ENCODE measurements around the gene MBP. TPM values are rescaled to one million over a fixed set of nuclear protein-coding genes. Genes with fewer than 3 reads are reported as not detected.

The MBP gene
- polyA plus RNA-seq, 1 donor from 2014 or later = 3.3 TPM

- H3K27ac ChIP-seq (ENCODE audit: low read length) = no peak overlapping the region
- no peak overlapping the region for H3K4me3 ChIP-seq (ENCODE audit: low read length)
- TF ChIP-seq CTCF (IDR thresholded peaks at IDR 0.05; ENCODE audit: poor library complexity, severe bottlenecking) = peak; percentile 16
- no peak for TF ChIP-seq REST (IDR thresholded peaks at IDR 0.05; ENCODE audit: borderline replicate concordance)
- no peaks in the 10 kb centered on the region for H3K79me2 ChIP-seq (replicated peaks; ENCODE audit: insufficient read depth, low read length)
- no peaks in the 10 kb centered on the region for H3K27me3 ChIP-seq (ENCODE audit: insufficient read depth, low read depth, low read length)
- H3K36me3 ChIP-seq (ENCODE audit: insufficient read depth, low read length) = no peaks in the 10 kb centered on the region
- H3K9me3 ChIP-seq (ENCODE audit: low read length) = no peaks in the 10 kb centered on the region
- H3K4me2 ChIP-seq (ENCODE audit: low read length) = no peak overlapping the region
- no peaks in the 10 kb centered on the region for H3K9me2 ChIP-seq (ENCODE audit: insufficient read depth, low read length)
- H2AFZ ChIP-seq (ENCODE audit: low read depth, low read length) = no peak overlapping the region
- no peak overlapping the region for H3K9ac ChIP-seq (ENCODE audit: low read length)
- H4K20me1 ChIP-seq (ENCODE audit: insufficient read depth) = no peaks in the 10 kb centered on the region
- H3F3A ChIP-seq (ENCODE audit: insufficient read depth, low read length, poor library complexity, severe bottlenecking) = no peaks in the 10 kb centered on the region
Measured at GRCh38 chr18:77151033-77151771, 18.6 kb upstream of the MBP start.

GRCh38 chr18:77150588-77150987 is 18.0 kb upstream of the MBP start:
- Histone ChIP-seq H3K27ac (ENCODE audit: low read length) (no peak overlapping the region), H3K27me3 (ENCODE audit: insufficient read depth, low read depth, low read length) (no peaks in the 10 kb centered on the region)
- TF ChIP-seq EP300 (conservative IDR thresholded peaks at IDR 0.05; ENCODE audit: poor library complexity, severe bottlenecking) (no peak), MXI1 (conservative IDR thresholded peaks at IDR 0.05; ENCODE audit: poor library complexity, severe bottlenecking) (no peak), REST (IDR thresholded peaks at IDR 0.05; ENCODE audit: borderline replicate concordance) (no peak), SMC3 (conservative IDR thresholded peaks at IDR 0.05; ENCODE audit: poor library complexity) (no peak), RAD21 (conservative IDR thresholded peaks at IDR 0.05) (no peak), TAF1 (IDR thresholded peaks at IDR 0.05; ENCODE audit: low read depth) (no peak), EZH2 (IDR thresholded peaks at IDR 0.05; ENCODE audit: borderline replicate concordance, insufficient read depth, low read length, poor library complexity, severe bottlenecking) (no peak), CTCF (IDR thresholded peaks at IDR 0.05; ENCODE audit: poor library complexity, severe bottlenecking) (no peak), POLR2AphosphoS5 (IDR thresholded peaks at IDR 0.05) (no peak)

More at GRCh38 chr18:77150588-77150987, 18.0 kb upstream of the MBP start:
- Histone ChIP-seq H3K9me3 (ENCODE audit: low read length) (no peaks in the 10 kb centered on the region), H3K9me2 (ENCODE audit: insufficient read depth, low read length) (no peaks in the 10 kb centered on the region), H3K9ac (ENCODE audit: low read length) (no peak overlapping the region), H3K36me3 (ENCODE audit: insufficient read depth, low read length) (no peaks in the 10 kb centered on the region), H3K79me2 (replicated peaks; ENCODE audit: insufficient read depth, low read length) (no peaks in the 10 kb centered on the region), H2AFZ (ENCODE audit: low read depth, low read length) (no peak overlapping the region), H3K4me3 (ENCODE audit: low read length) (no peak overlapping the region), H3F3A (ENCODE audit: insufficient read depth, low read length, poor library complexity, severe bottlenecking) (no peaks in the 10 kb centered on the region), H4K20me1 (ENCODE audit: insufficient read depth) (no peaks in the 10 kb centered on the region), H3K4me2 (ENCODE audit: low read length) (no peak overlapping the region)

Measured in neural cell (in vitro differentiated cells).